Psoas muscle (tissue), 8 donors: ENCODE data around the gene TMEM63A. TPM values are rescaled to one million over a fixed set of nuclear protein-coding genes. Genes with fewer than 3 reads are reported as not detected.
A peak's percentile ranks its signal among the peaks of the same experiment; 100 is the strongest.
"Not testable (repeated sequence)": the region's sequence is repeated elsewhere in the genome, so short reads cannot be mapped to it uniquely, and the experiment has no call there.

Experiments used
- ATAC-seq, 4 donors: fragments of 200-7000 bp; cut with Tn5 transposase; one replicate each; pipeline ENCODE4 v1.9.1; 2020; ENCODE audit warnings: moderate library complexity in 3 of 4, mild to moderate bottlenecking in 2 of 4
- DNase-seq, 2 donors: peaks; one replicate each; pipeline ENCODE4 v3.0.0-alpha.2; 2020
- H3K27ac ChIP-seq: fragments of 200-600 bp; one replicate; pipeline ENCODE4 v1.8.0; 2022
- H3K27me3 ChIP-seq, 3 donors: fragments of 200-600 bp in 1 of 3; one replicate each; pipeline versions ENCODE4 v1.6.1 to v1.8.0; 2013 to 2022; ENCODE audit warnings: low read length in 2 of 3, mild to moderate bottlenecking in 2 of 3, moderate library complexity in 1 of 3; ENCODE audit not compliant: insufficient read depth in 3 of 3
- H3K36me3 ChIP-seq, 2 donors: fragments of 200-600 bp in 1 of 2; one replicate each; pipeline versions ENCODE4 v1.6.1 to v1.8.0; 2013 to 2022; ENCODE audit warnings: low read depth in 1 of 2, mild to moderate bottlenecking in 1 of 2, moderate library complexity in 1 of 2; ENCODE audit not compliant: insufficient read depth in 1 of 2
- H3K4me1 ChIP-seq: fragments of 200-600 bp; one replicate; pipeline ENCODE4 v1.8.0; 2022
- H3K4me3 ChIP-seq: fragments of 200-600 bp; one replicate; pipeline ENCODE4 v1.8.0; 2022; ENCODE audit warnings: mild to moderate bottlenecking
- H3K9me3 ChIP-seq: fragments of 200-600 bp; one replicate; pipeline ENCODE4 v1.8.0; 2022
- CTCF ChIP-seq: fragments of 200-600 bp; IDR thresholded peaks from one replicate; pipeline ENCODE4 v1.8.0; 2022; ENCODE audit warnings: antibody characterized with exemption
- WGBS, 3 donors: extraction: QIAGEN DNeasy Blood & Tissue Kit; methylation state at CpG; one replicate each; pipeline versions ENCODE4 v1.1.6 to v1.1.7; 2013; 5-methylcytosine and 5-hydroxymethylcytosine counted together
- intact Hi-C, 2 donors: fragments of 100-400 bp; cut with DNase I; formaldehyde crosslinking; loops; one replicate each; pipeline versions ENCODE4 v1.11.0 to v1.14.2; 2022
- polyA plus RNA-seq, 3 donors: library from polyadenylated mRNA; stranded (reverse); fragments of 200-250 nt; gene quantifications; one replicate each; pipeline ENCODE4 v1.2.3, GENCODE V29; 2013
- total RNA-seq, 4 donors: library from RNA; stranded (reverse); fragmentation: NEBNext Ultra II Directional in 2 of 4; extraction: Animal tissue kit (Norgen Biotek cat#: 25700) in 2 of 4; gene quantifications; one replicate each; pipeline versions ENCODE4 v1.2.1 to v1.2.4, GENCODE V29; 2021 to 2023
- donor health status: healthy with polysubstance abuse.
- donor health status: DM: no; HTN: no; CAD: no; lungs with moderate emphysema.
- donor health status: Bipolar disorder and iron deficiency.
- donor health status: healthy.
- donor health status: DM: yes; HTN: yes; CAD: no.
- donor health status: DM: no; HTN: no; CAD: no.
- donor health status: DM: no; HTN: no; CAD: no.
- donor health status: DM: yes; HTN: yes; CAD: no.

Gene TMEM63A
- total and polyA plus RNA-seq, 7 donors: 7.1 to 17.9 (median 14.2) TPM

GRCh38 chr1:225814381-225814780, 67.8 kb downstream of the TMEM63A start:
- peak in 1 of 2 donors; percentile 52 for DNase-seq
- 53 to 67% (median 54%) methylated on average over 7 of the region's 7 CpGs for WGBS, 3 donors
- Histone ChIP-seq H3K4me1 (peaks cover 72% of the 10 kb centered on the region), H3K36me3 (no peaks in the 10 kb centered on the region), H3K27ac (peak overlapping the region; percentile 90), H3K4me3 (no peak overlapping the region), H3K27me3 (no peaks in the 10 kb centered on the region), H3K9me3 (no peaks in the 10 kb centered on the region)
- ATAC-seq: no peak
- no peak for TF ChIP-seq CTCF
- intact Hi-C loops: loop anchor here (5.0 kb wide), 1 partner anchor 37 kb away; the partner anchor contains the start of gene SRP9 (in 2 of the 2)

GRCh38 chr1:225813214-225813964, 68.8 kb downstream of the TMEM63A start:
- ATAC-seq (peak in 1 of 4 donors; percentile 16), DNase-seq (peak; percentile 61 to 80)
- Histone ChIP-seq H3K9me3 (no peaks in the 10 kb centered on the region), H3K4me3 (peak overlapping the region; percentile 90), H3K27ac (peak overlapping the region; percentile 90), H3K36me3 (no peaks in the 10 kb centered on the region), H3K27me3 (no peaks in the 10 kb centered on the region), H3K4me1 (peaks cover 69% of the 10 kb centered on the region)
- no peak for TF ChIP-seq CTCF
- intact Hi-C loops: loop anchor here (5.0 kb wide), 1 partner anchor 36 kb away; the partner anchor contains the start of gene SRP9 (in 2 of the 2)
- 48 to 61% (median 50%) methylated on average over 10 of the region's 10 CpGs for WGBS, 3 donors

- WGBS, 3 donors: 62 to 73% (median 67%) methylated on average over 8 of the region's 8 CpGs
- Histone ChIP-seq H3K36me3 (no peaks in the 10 kb centered on the region), H3K9me3 (no peaks in the 10 kb centered on the region), H3K4me3 (peak overlapping the region; percentile 90), H3K27me3 (no peaks in the 10 kb centered on the region), H3K4me1 (peaks cover 63% of the 10 kb centered on the region), H3K27ac (peak overlapping the region; percentile 90)
- no peak for TF ChIP-seq CTCF
- ATAC-seq (no peak), DNase-seq (no peak)
- intact Hi-C loops: loop anchor here (5.0 kb wide), 1 partner anchor 35 kb away; the partner anchor contains the start of gene SRP9 (in 2 of the 2)
Measured at GRCh38 chr1:225812488-225813213, 69.5 kb downstream of the TMEM63A start.

GRCh38 chr1:225811622-225812487, 70.3 kb downstream of the TMEM63A start:
- DNase-seq (no peak), ATAC-seq (peak in 3 of 4 donors; percentile 32 to 57 (median 39))
- Histone ChIP-seq H3K36me3 (no peaks in the 10 kb centered on the region), H3K9me3 (no peaks in the 10 kb centered on the region), H3K27ac (peak overlapping the region; percentile 90), H3K27me3 (no peaks in the 10 kb centered on the region), H3K4me1 (peaks cover 55% of the 10 kb centered on the region), H3K4me3 (peak overlapping the region; percentile 90)
- intact Hi-C loops: loop anchor here (5.0 kb wide), 1 partner anchor 35 kb away; the partner anchor contains the start of gene SRP9 (in 2 of the 2)
- peak; percentile 21 for TF ChIP-seq CTCF
- 48 to 59% (median 55%) methylated on average over 10 of the region's 10 CpGs for WGBS, 3 donors

- ATAC-seq: peak in 2 of 4 donors; percentile 28 to 50
- Histone ChIP-seq H3K4me3 (peak overlapping the region; percentile 90), H3K4me1 (peaks cover 45% of the 10 kb centered on the region), H3K27ac (peak overlapping the region; percentile 90)
- not testable (repeated sequence) for DNase-seq, H3K27me3 ChIP-seq, H3K9me3 ChIP-seq, H3K36me3 ChIP-seq
- WGBS, 3 donors: 14 to 25% (median 17%) methylated on average over 28 to 29 of the region's 29 CpGs
- intact Hi-C loops: loop anchor here (5.0 kb wide), 1 partner anchor 34 kb away; the partner anchor contains the start of gene SRP9 (in 2 of the 2)
Measured at GRCh38 chr1:225810579-225811538, 71.3 kb downstream of the TMEM63A start.
